GM21447 (cell line): Measurements from ENCODE around the gene THADA.
"Not testable (repeated sequence)": the region's sequence is repeated elsewhere in the genome, so short reads cannot be mapped to it uniquely, and the experiment has no call there.

Experiments used
- ATAC-seq: cut with Tn5 transposase; IDR thresholded peaks from one replicate; pipeline ENCODE4 v1.9.1; 2021; ENCODE audit not compliant: unreplicated experiment

The THADA gene

GRCh38 chr2:43288417-43289305, 307.2 kb downstream of the THADA start:
- no peak for ATAC-seq

- no peak for ATAC-seq
Observed at GRCh38 chr2:43285987-43286386, 309.9 kb downstream of the THADA start.

GRCh38 chr2:43284967-43285366, 310.9 kb downstream of the THADA start:
- no peak for ATAC-seq

GRCh38 chr2:43284347-43284746, 311.5 kb downstream of the THADA start:
- ATAC-seq = not testable (repeated sequence)

- ATAC-seq = no peak
Observed at GRCh38 chr2:43280994-43281393, 314.8 kb downstream of the THADA start.

GRCh38 chr2:43279317-43279840, 316.5 kb downstream of the THADA start:
- no peak for ATAC-seq

- ATAC-seq = no peak
Observed at GRCh38 chr2:43278564-43279220, 317.1 kb downstream of the THADA start.

GRCh38 chr2:43276962-43277391, 318.9 kb downstream of the THADA start:
- ATAC-seq = no peak

GRCh38 chr2:43276266-43276941, 319.4 kb downstream of the THADA start:
- no peak for ATAC-seq

- no peak for ATAC-seq
Observed at GRCh38 chr2:43274721-43275120, 321.1 kb downstream of the THADA start.

- no peak for ATAC-seq
Observed at GRCh38 chr2:43274055-43274454, 321.8 kb downstream of the THADA start.

- no peak for ATAC-seq
Observed at GRCh38 chr2:43273529-43273928, 322.3 kb downstream of the THADA start.

GRCh38 chr2:43270930-43271615, 324.8 kb downstream of the THADA start:
- ATAC-seq = no peak

GRCh38 chr2:43270461-43270860, 325.4 kb downstream of the THADA start:
- ATAC-seq = no peak

- no peak for ATAC-seq
Observed at GRCh38 chr2:43269706-43270105, 326.1 kb downstream of the THADA start.

- no peak for ATAC-seq
Observed at GRCh38 chr2:43269074-43269572, 326.7 kb downstream of the THADA start.

GRCh38 chr2:43268066-43268953, 327.5 kb downstream of the THADA start:
- ATAC-seq = no peak

GRCh38 chr2:43267381-43267780, 328.5 kb downstream of the THADA start:
- ATAC-seq = no peak

- ATAC-seq = no peak
Observed at GRCh38 chr2:43266711-43267111, 329.1 kb downstream of the THADA start.

- ATAC-seq = no peak
Observed at GRCh38 chr2:43265421-43265820, 330.4 kb downstream of the THADA start.
